ENCODE measurements around the gene CDH12.

Gene CDH12

GRCh38 chr5:22514231-22514630 lies 338.9 kb downstream of the CDH12 start:
- no peak for TF ChIP-seq EP300 (IDR thresholded peaks at IDR 0.05; ENCODE audit: borderline replicate concordance)
- TF ChIP-seq USF1 (IDR thresholded peaks at IDR 0.05), result no peak
- TF ChIP-seq RAD21 (IDR thresholded peaks at IDR 0.05; ENCODE audit: low read depth), result no peak
- TF ChIP-seq ZBTB7A (IDR thresholded peaks at IDR 0.05; ENCODE audit: low read depth), result no peak
- no peak for TF ChIP-seq REST (IDR thresholded peaks at IDR 0.05; ENCODE audit: low read depth)
- no peak for TF ChIP-seq NFIC (IDR thresholded peaks at IDR 0.05)
- TF ChIP-seq CREB1 (IDR thresholded peaks at IDR 0.05; ENCODE audit: low read depth), result no peak

- no peak for TF ChIP-seq FOXM1 (IDR thresholded peaks at IDR 0.05; ENCODE audit: borderline replicate concordance, low read depth)
- TF ChIP-seq NFIC (IDR thresholded peaks at IDR 0.05), result no peak
- TF ChIP-seq EP300 (IDR thresholded peaks at IDR 0.05; ENCODE audit: borderline replicate concordance), result no peak
- no peak for TF ChIP-seq ZBTB7A (IDR thresholded peaks at IDR 0.05; ENCODE audit: low read depth)
- no peak for TF ChIP-seq TAF1 (IDR thresholded peaks at IDR 0.05; ENCODE audit: low read depth)
- TF ChIP-seq TEAD4 (IDR thresholded peaks at IDR 0.05), result no peak
- no peak for TF ChIP-seq USF1 (IDR thresholded peaks at IDR 0.05)
These were observed 347.3 kb downstream of the CDH12 start for GRCh38 chr5:22505891-22506290.

GRCh38 chr5:22504411-22504810 lies 348.7 kb downstream of the CDH12 start:
- no peak for TF ChIP-seq YY1 (IDR thresholded peaks at IDR 0.05; ENCODE audit: low read depth)
- TF ChIP-seq MAX (IDR thresholded peaks at IDR 0.05), result no peak
- TF ChIP-seq NFIC (IDR thresholded peaks at IDR 0.05), result no peak
- no peak for TF ChIP-seq CREB1 (IDR thresholded peaks at IDR 0.05; ENCODE audit: low read depth)
- TF ChIP-seq FOXM1 (IDR thresholded peaks at IDR 0.05; ENCODE audit: borderline replicate concordance, low read depth), result no peak
- no peak for TF ChIP-seq TAF1 (IDR thresholded peaks at IDR 0.05; ENCODE audit: low read depth)

- TF ChIP-seq TEAD4 (IDR thresholded peaks at IDR 0.05), result no peak
- TF ChIP-seq REST (IDR thresholded peaks at IDR 0.05; ENCODE audit: low read depth), result no peak
- TF ChIP-seq EP300 (IDR thresholded peaks at IDR 0.05; ENCODE audit: borderline replicate concordance), result no peak
- TF ChIP-seq YY1 (IDR thresholded peaks at IDR 0.05; ENCODE audit: low read depth), result no peak
- no peak for TF ChIP-seq CREB1 (IDR thresholded peaks at IDR 0.05; ENCODE audit: low read depth)
- no peak for TF ChIP-seq ZBTB7A (IDR thresholded peaks at IDR 0.05; ENCODE audit: low read depth)
- no peak for TF ChIP-seq NFIC (IDR thresholded peaks at IDR 0.05)
These were observed 352.6 kb downstream of the CDH12 start for GRCh38 chr5:22500556-22500955.

DNA sequence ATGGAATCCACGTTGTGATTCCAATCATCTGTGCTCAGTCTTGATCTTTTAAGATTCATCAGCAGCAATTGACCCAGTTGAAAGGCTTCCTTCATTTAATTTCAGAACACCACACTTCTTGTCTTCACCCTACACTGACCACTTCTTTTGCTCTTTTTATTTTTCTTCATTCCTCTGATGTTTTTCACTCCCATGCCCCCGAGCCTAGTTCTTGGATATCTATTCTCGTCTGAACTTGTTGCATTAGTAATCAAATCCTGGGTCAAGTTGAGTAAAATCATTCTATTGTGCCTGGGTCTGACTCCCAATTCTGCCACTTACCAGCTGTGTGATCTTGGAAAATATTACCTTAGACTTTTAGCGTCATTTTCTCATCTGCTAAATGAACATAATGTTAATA lies 356.5 kb downstream of the CDH12 start:
- no peak for TF ChIP-seq FOXM1 (IDR thresholded peaks at IDR 0.05; ENCODE audit: borderline replicate concordance, low read depth)
- TF ChIP-seq CREB1 (IDR thresholded peaks at IDR 0.05; ENCODE audit: low read depth), result no peak
- no peak for TF ChIP-seq MAX (IDR thresholded peaks at IDR 0.05)
- no peak for TF ChIP-seq USF1 (IDR thresholded peaks at IDR 0.05)
- TF ChIP-seq TAF1 (IDR thresholded peaks at IDR 0.05; ENCODE audit: low read depth), result no peak
- no peak for TF ChIP-seq YY1 (IDR thresholded peaks at IDR 0.05; ENCODE audit: low read depth)
- TF ChIP-seq RAD21 (IDR thresholded peaks at IDR 0.05; ENCODE audit: low read depth), result no peak
- TF ChIP-seq REST (IDR thresholded peaks at IDR 0.05; ENCODE audit: low read depth), result no peak
